ENCODE measurements around the gene VRK1. TPM values are rescaled to one million over a fixed set of nuclear protein-coding genes. Genes with fewer than 3 reads are reported as not detected.

VRK1 gene
- polyA plus RNA-seq, 1 of the 3 experiments (the other 2 are of a cell fraction), result 9.1 TPM

- TF ChIP-seq REST (IDR thresholded peaks at IDR 0.05; ENCODE audit: low read depth, low read length), result no peak
Measured at GRCh38 chr14:96817750-96818666, 20.8 kb downstream of the VRK1 start (continued).

GRCh38 chr14:96821501-96821900, 24.3 kb downstream of the VRK1 start:
- Histone ChIP-seq H3K9ac (no peak overlapping the region), H3K27ac (ENCODE audit: low read depth in 2 of 2, low read length in 1 of 2) (no peak overlapping the region), H2AFZ (ENCODE audit: low read depth) (no peak overlapping the region), H3K79me2 (ENCODE audit: insufficient read depth) (peaks cover 95% of the 10 kb centered on the region), H3F3A (replicated peaks; ENCODE audit: insufficient read depth) (no peaks in the 10 kb centered on the region), H3K4me2 (no peak overlapping the region), H3K4me3 (ENCODE audit: low read depth in 2 of 2, low read length in 1 of 2) (no peak overlapping the region), H3K9me3 (no peaks in the 10 kb centered on the region), H4K20me1 (ENCODE audit: insufficient read depth) (no peaks in the 10 kb centered on the region; the same call in 1 of the 2 replicates), H3K4me1 (ENCODE audit: control insufficient read depth in 1 of 2, insufficient read depth in 2 of 2, low read depth in 1 of 2, low read length in 1 of 2) (peaks cover 2 to 12% of the 10 kb centered on the region in 2 experiments; a peak in 2 of 4 replicates), H3K36me3 (replicated peaks in 1 of 2; ENCODE audit: control insufficient read depth in 1 of 2, insufficient read depth in 2 of 2, low read length in 1 of 2) (no peaks in the 10 kb centered on the region), H3K9me2 (no peaks in the 10 kb centered on the region), H3K27me3 (ENCODE audit: insufficient read depth) (no peaks in the 10 kb centered on the region)
- no peak for DNase-seq
- TF ChIP-seq MAX (IDR thresholded peaks at IDR 0.05; ENCODE audit: low read depth) (no peak), TAF1 (IDR thresholded peaks at IDR 0.05; ENCODE audit: borderline replicate concordance, low read depth, low read length) (no peak), RAD21 (IDR thresholded peaks at IDR 0.05; ENCODE audit: low read length) (no peak)
- 94% methylated on average over 3 of the region's 3 CpGs for WGBS (ENCODE audit: low lambda C conversion rate)
- ChIA-PET CTCF (interaction anchor here (1.3 kb wide), 1 partner anchor 15 kb away, joined by 3 read pairs; no protein-coding TSS in a partner anchor), POLR2A (no interaction called here)

- TF ChIP-seq POLR2AphosphoS5 (IDR thresholded peaks at IDR 0.05; ENCODE audit: low read depth, low read length) (no peak), NFIC (IDR thresholded peaks at IDR 0.05; ENCODE audit: borderline replicate concordance) (no peak), PBX3 (IDR thresholded peaks at IDR 0.05) (no peak), RFX5 (IDR thresholded peaks at IDR 0.05; ENCODE audit: low read length) (no peak), JUND (IDR thresholded peaks at IDR 0.05) (no peak), RXRA (IDR thresholded peaks at IDR 0.05; ENCODE audit: borderline replicate concordance, low read depth) (no peak)
- DNase-seq, result no peak
- Histone ChIP-seq H4K20me1 (ENCODE audit: insufficient read depth) (no peaks in the 10 kb centered on the region; the same call in 1 of the 2 replicates), H3K27ac (ENCODE audit: low read depth in 2 of 2, low read length in 1 of 2) (no peak overlapping the region; a peak in 1 of 4 replicates), H3K79me2 (ENCODE audit: insufficient read depth) (peaks cover 97% of the 10 kb centered on the region), H3K27me3 (ENCODE audit: insufficient read depth) (no peaks in the 10 kb centered on the region), H3K4me1 (ENCODE audit: control insufficient read depth in 1 of 2, insufficient read depth in 2 of 2, low read depth in 1 of 2, low read length in 1 of 2) (peaks cover 0 to 11% of the 10 kb centered on the region in 2 experiments; a peak in 3 of 4 replicates), H3F3A (replicated peaks; ENCODE audit: insufficient read depth) (no peaks in the 10 kb centered on the region), H3K4me2 (no peak overlapping the region), H3K9me2 (no peaks in the 10 kb centered on the region), H3K4me3 (ENCODE audit: low read depth in 2 of 2, low read length in 1 of 2) (no peak overlapping the region), H3K36me3 (replicated peaks in 1 of 2; ENCODE audit: control insufficient read depth in 1 of 2, insufficient read depth in 2 of 2, low read length in 1 of 2) (no peaks in the 10 kb centered on the region), H2AFZ (ENCODE audit: low read depth) (no peak overlapping the region), H3K9ac (no peak overlapping the region), H3K9me3 (no peaks in the 10 kb centered on the region)
- CTCF ChIA-PET, result interaction anchor here (1.1 kb wide), 1 partner anchor 30 kb away, joined by 4 read pairs; no protein-coding TSS in a partner anchor
- POLR2A ChIA-PET, result no interaction called here
- WGBS (ENCODE audit: low lambda C conversion rate), result 93% methylated on average over 2 of the region's 2 CpGs
Measured at GRCh38 chr14:96823652-96824051, 26.5 kb downstream of the VRK1 start.

Data from SK-N-SH (cell line).